ENCODE results near the gene TNFRSF19. TPM values are rescaled to one million over a fixed set of nuclear protein-coding genes. Genes with fewer than 3 reads are reported as not detected.
"Not testable (repeated sequence)": the region's sequence is repeated elsewhere in the genome, so short reads cannot be mapped to it uniquely, and the experiment has no call there.

Gene TNFRSF19
- total RNA-seq, 1 experiment from 2014 or later, result 0.03 TPM

GRCh38 chr13:23673354-23673753 lies 103.1 kb downstream of the TNFRSF19 start:
- Histone ChIP-seq H3K27me3 (replicated peaks) (no peaks in the 10 kb centered on the region), H3K4me1 (replicated peaks) (peaks cover 14% of the 10 kb centered on the region), H3K4me3 (no peak overlapping the region), H3K27ac (no peak overlapping the region), H3K9me3 (replicated peaks) (no peaks in the 10 kb centered on the region), H3K36me3 (no peaks in the 10 kb centered on the region)
- DNase-seq (ENCODE audit: low read depth in 1 of 2, low spot score in 2 of 2), result no peak

- no peak for DNase-seq (ENCODE audit: low read depth in 1 of 2, low spot score in 2 of 2)
- Histone ChIP-seq H3K4me1 (replicated peaks) (peaks cover 19% of the 10 kb centered on the region), H3K27me3 (replicated peaks) (no peaks in the 10 kb centered on the region), H3K4me3 (no peak overlapping the region), H3K9me3 (replicated peaks) (no peaks in the 10 kb centered on the region), H3K27ac (no peak overlapping the region), H3K36me3 (no peaks in the 10 kb centered on the region)
These were observed 103.8 kb downstream of the TNFRSF19 start for GRCh38 chr13:23673867-23674605.

- Histone ChIP-seq H3K4me1 (replicated peaks) (peaks cover 24% of the 10 kb centered on the region), H3K9me3 (replicated peaks) (no peaks in the 10 kb centered on the region), H3K27ac (peak overlapping the region; percentile 16; the same call in 1 of the 2 replicates), H3K36me3 (no peaks in the 10 kb centered on the region), H3K27me3 (replicated peaks) (no peaks in the 10 kb centered on the region), H3K4me3 (no peak overlapping the region)
- DNase-seq (ENCODE audit: low read depth in 1 of 2, low spot score in 2 of 2), result peak in 1 of 2 experiments; percentile 28
These were observed 104.8 kb downstream of the TNFRSF19 start for GRCh38 chr13:23674795-23675640.

GRCh38 chr13:23677679-23678288 lies 107.6 kb downstream of the TNFRSF19 start:
- not testable (repeated sequence) for DNase-seq (ENCODE audit: low read depth in 1 of 2, low spot score in 2 of 2); H3K9me3 ChIP-seq (replicated peaks); H3K27me3 ChIP-seq (replicated peaks); H3K27ac ChIP-seq; H3K4me3 ChIP-seq; H3K36me3 ChIP-seq
- H3K4me1 ChIP-seq (replicated peaks), result peaks cover 24% of the 10 kb centered on the region

GRCh38 chr13:23678795-23679194 lies 108.6 kb downstream of the TNFRSF19 start:
- Histone ChIP-seq H3K36me3 (no peaks in the 10 kb centered on the region), H3K27me3 (replicated peaks) (no peaks in the 10 kb centered on the region), H3K4me3 (no peak overlapping the region), H3K4me1 (replicated peaks) (peaks cover 21% of the 10 kb centered on the region), H3K27ac (no peak overlapping the region), H3K9me3 (replicated peaks) (no peaks in the 10 kb centered on the region)
- no peak for DNase-seq (ENCODE audit: low read depth in 1 of 2, low spot score in 2 of 2)

- no peak overlapping the region for H3K27ac ChIP-seq
- no peaks in the 10 kb centered on the region for H3K27me3 ChIP-seq (replicated peaks)
- DNase-seq (ENCODE audit: low read depth in 1 of 2, low spot score in 2 of 2), result peak in 1 of 2 experiments; percentile 9
- H3K9me3 ChIP-seq (replicated peaks), result no peaks in the 10 kb centered on the region
- H3K36me3 ChIP-seq, result no peaks in the 10 kb centered on the region
- H3K4me3 ChIP-seq, result no peak overlapping the region
- peaks cover 21% of the 10 kb centered on the region for H3K4me1 ChIP-seq (replicated peaks)
These were observed 109.0 kb downstream of the TNFRSF19 start for GRCh38 chr13:23679220-23679619.

- H3K4me3 ChIP-seq, result no peak overlapping the region
- no peak overlapping the region for H3K27ac ChIP-seq
- DNase-seq (ENCODE audit: low read depth in 1 of 2, low spot score in 2 of 2), result no peak
- no peaks in the 10 kb centered on the region for H3K36me3 ChIP-seq
- no peaks in the 10 kb centered on the region for H3K9me3 ChIP-seq (replicated peaks)
- H3K27me3 ChIP-seq (replicated peaks), result no peaks in the 10 kb centered on the region
- H3K4me1 ChIP-seq (replicated peaks), result peaks cover 9% of the 10 kb centered on the region
These were observed 110.8 kb downstream of the TNFRSF19 start for GRCh38 chr13:23680845-23681669.

GRCh38 chr13:23683084-23683483 lies 112.9 kb downstream of the TNFRSF19 start:
- DNase-seq (ENCODE audit: low read depth in 1 of 2, low spot score in 2 of 2), result no peak
- H3K4me3 ChIP-seq, result no peak overlapping the region
- H3K4me1 ChIP-seq (replicated peaks), result peaks cover 9% of the 10 kb centered on the region
- no peaks in the 10 kb centered on the region for H3K27me3 ChIP-seq (replicated peaks)
- H3K9me3 ChIP-seq (replicated peaks), result no peaks in the 10 kb centered on the region
- no peak overlapping the region for H3K27ac ChIP-seq
- H3K36me3 ChIP-seq, result no peaks in the 10 kb centered on the region

- no peak for DNase-seq (ENCODE audit: low read depth in 1 of 2, low spot score in 2 of 2)
- no peak overlapping the region for H3K4me3 ChIP-seq
- H3K27me3 ChIP-seq (replicated peaks), result no peaks in the 10 kb centered on the region
- H3K9me3 ChIP-seq (replicated peaks), result no peaks in the 10 kb centered on the region
- H3K4me1 ChIP-seq (replicated peaks), result no peaks in the 10 kb centered on the region
- no peak overlapping the region for H3K27ac ChIP-seq
- no peaks in the 10 kb centered on the region for H3K36me3 ChIP-seq
These were observed 114.4 kb downstream of the TNFRSF19 start for GRCh38 chr13:23684647-23685046.

GRCh38 chr13:23685416-23685815 lies 115.2 kb downstream of the TNFRSF19 start:
- Histone ChIP-seq H3K4me3 (no peak overlapping the region), H3K4me1 (replicated peaks) (no peaks in the 10 kb centered on the region), H3K27ac (no peak overlapping the region), H3K9me3 (replicated peaks) (no peaks in the 10 kb centered on the region), H3K36me3 (no peaks in the 10 kb centered on the region), H3K27me3 (replicated peaks) (no peaks in the 10 kb centered on the region)
- DNase-seq (ENCODE audit: low read depth in 1 of 2, low spot score in 2 of 2), result no peak

- Histone ChIP-seq H3K9me3 (replicated peaks) (no peaks in the 10 kb centered on the region), H3K36me3 (no peaks in the 10 kb centered on the region), H3K4me3 (no peak overlapping the region), H3K27me3 (replicated peaks) (no peaks in the 10 kb centered on the region), H3K4me1 (replicated peaks) (no peaks in the 10 kb centered on the region), H3K27ac (no peak overlapping the region)
- DNase-seq (ENCODE audit: low read depth in 1 of 2, low spot score in 2 of 2), result no peak
These were observed 116.7 kb downstream of the TNFRSF19 start for GRCh38 chr13:23686948-23687347.

GRCh38 chr13:23687614-23688013 lies 117.4 kb downstream of the TNFRSF19 start:
- H3K4me1 ChIP-seq (replicated peaks), result no peaks in the 10 kb centered on the region
- H3K9me3 ChIP-seq (replicated peaks), result no peaks in the 10 kb centered on the region
- no peak overlapping the region for H3K4me3 ChIP-seq
- H3K27me3 ChIP-seq (replicated peaks), result no peaks in the 10 kb centered on the region
- no peak for DNase-seq (ENCODE audit: low read depth in 1 of 2, low spot score in 2 of 2)
- H3K27ac ChIP-seq, result no peak overlapping the region
- H3K36me3 ChIP-seq, result no peaks in the 10 kb centered on the region

- no peaks in the 10 kb centered on the region for H3K4me1 ChIP-seq (replicated peaks)
- no peak overlapping the region for H3K4me3 ChIP-seq
- no peak for DNase-seq (ENCODE audit: low read depth in 1 of 2, low spot score in 2 of 2)
- H3K36me3 ChIP-seq, result no peaks in the 10 kb centered on the region
- H3K27ac ChIP-seq, result no peak overlapping the region
- H3K9me3 ChIP-seq (replicated peaks), result no peaks in the 10 kb centered on the region
- no peaks in the 10 kb centered on the region for H3K27me3 ChIP-seq (replicated peaks)
These were observed 118.1 kb downstream of the TNFRSF19 start for GRCh38 chr13:23688336-23688735.

Measured in SJSA1 (cell line).